Spinal cord (tissue), 10 donors: ENCODE measurements around the gene BARHL1. TPM values are rescaled to one million over a fixed set of nuclear protein-coding genes. Genes with fewer than 3 reads are reported as not detected.
"Not testable (repeated sequence)": the region's sequence is repeated elsewhere in the genome, so short reads cannot be mapped to it uniquely, and the experiment has no call there.

Experiments
- DNase-seq, 6 donors: peaks; one replicate each; pipeline versions ENCODE4 v3.0.0 to v3.0.0-alpha.2; 2013 to 2015; ENCODE audit warnings: low spot score in 6 of 6, low read depth in 4 of 6
- H3K27ac ChIP-seq: one replicate; pipeline ENCODE4 v1.5.1; 2013; ENCODE audit warnings: low read depth, low read length, control low read depth
- H3K27me3 ChIP-seq: one replicate; pipeline ENCODE4 v1.6.1; 2013; ENCODE audit warnings: low read length; ENCODE audit not compliant: control insufficient read depth, insufficient read depth
- H3K36me3 ChIP-seq: one replicate; pipeline ENCODE4 v1.6.1; 2013; ENCODE audit warnings: low read length; ENCODE audit not compliant: control insufficient read depth, insufficient read depth
- H3K4me1 ChIP-seq: one replicate; pipeline ENCODE4 v1.6.1; 2013; ENCODE audit warnings: low read length; ENCODE audit not compliant: control insufficient read depth, insufficient read depth
- H3K4me3 ChIP-seq: one replicate; pipeline ENCODE4 v1.5.1; 2013; ENCODE audit warnings: low read depth, low read length, control low read depth
- H3K9me3 ChIP-seq: one replicate; pipeline ENCODE4 v1.6.1; 2013; ENCODE audit warnings: low read length; ENCODE audit not compliant: control insufficient read depth, insufficient read depth
- WGBS: methylation state at CpG from one replicate; pipeline ENCODE4 v1.1.5; 2013; ENCODE audit warnings: missing lambda C conversion rate; ENCODE audit not compliant: insufficient coverage; 5-methylcytosine and 5-hydroxymethylcytosine counted together
- polyA plus RNA-seq, 2 donors: library from polyadenylated mRNA; unstranded; fragments of 120-200 nt; gene quantifications; one replicate each; pipeline ENCODE4 v1.2.1, GENCODE V29; 2013; ENCODE audit not compliant: insufficient read length in 2 of 2
- total RNA-seq, 2 donors: library from RNA; depleted of rRNA in 1 of 2; stranded (reverse); fragments of 120-200 nt in 1 of 2; fragments of >200 nt in 1 of 2; gene quantifications; one replicate each; pipeline versions ENCODE4 v1.2.3 to v1.2.4, GENCODE V29; 2013 to 2014
- donor health status: healthy.

BARHL1 gene
- total and polyA plus RNA-seq, 4 donors: 2.0 to 3.3 (median 3.2) TPM; not detected in 1

- WGBS: 100% methylated on average over 2 of the region's 2 CpGs
- Histone ChIP-seq H3K36me3 (no peaks in the 10 kb centered on the region), H3K4me1 (peaks cover 5% of the 10 kb centered on the region), H3K27ac (no peak overlapping the region), H3K9me3 (no peaks in the 10 kb centered on the region), H3K27me3 (peaks cover 4% of the 10 kb centered on the region), H3K4me3 (no peak overlapping the region)
- no peak for DNase-seq
Measured at GRCh38 chr9:132554755-132555154, 27.7 kb upstream of the BARHL1 start.

GRCh38 chr9:132555528-132555927 is 26.9 kb upstream of the BARHL1 start:
- no peak overlapping the region for H3K27ac ChIP-seq
- H3K4me1 ChIP-seq: peaks cover 5% of the 10 kb centered on the region

GRCh38 chr9:132556235-132556634 is 26.2 kb upstream of the BARHL1 start:
- Histone ChIP-seq H3K4me3 (no peak overlapping the region), H3K27me3 (peaks cover 4% of the 10 kb centered on the region), H3K27ac (no peak overlapping the region), H3K9me3 (no peaks in the 10 kb centered on the region), H3K36me3 (no peaks in the 10 kb centered on the region), H3K4me1 (peaks cover 5% of the 10 kb centered on the region)
- WGBS: 45% methylated on average over 2 of the region's 6 CpGs
- DNase-seq: no peak

More at GRCh38 chr9:132555528-132555927, 26.9 kb upstream of the BARHL1 start:
- Histone ChIP-seq H3K27me3 (peaks cover 4% of the 10 kb centered on the region), H3K4me3 (no peak overlapping the region), H3K36me3 (no peaks in the 10 kb centered on the region), H3K9me3 (no peaks in the 10 kb centered on the region)
- no CpG with 5 or more reads among the region's 8 CpGs for WGBS
- no peak for DNase-seq

- no peaks in the 10 kb centered on the region for H3K9me3 ChIP-seq
- H3K27me3 ChIP-seq: peaks cover 9% of the 10 kb centered on the region
- no peak overlapping the region for H3K27ac ChIP-seq
- no peaks in the 10 kb centered on the region for H3K36me3 ChIP-seq
- H3K4me1 ChIP-seq: peaks cover 10% of the 10 kb centered on the region
- WGBS: 28% methylated on average over 21 of the region's 26 CpGs
- H3K4me3 ChIP-seq: no peak overlapping the region
- peak in 2 of 6 donors; percentile 51 to 59 for DNase-seq
Measured at GRCh38 chr9:132556714-132557113, 25.7 kb upstream of the BARHL1 start.

- Histone ChIP-seq H3K27me3 (peaks cover 10% of the 10 kb centered on the region), H3K9me3 (no peaks in the 10 kb centered on the region), H3K4me3 (no peak overlapping the region), H3K36me3 (no peaks in the 10 kb centered on the region), H3K27ac (no peak overlapping the region), H3K4me1 (peaks cover 13% of the 10 kb centered on the region)
- no peak for DNase-seq
- WGBS: 75% methylated on average over 14 of the region's 15 CpGs
Measured at GRCh38 chr9:132557159-132557558, 25.2 kb upstream of the BARHL1 start.

GRCh38 chr9:132559711-132560110 is 22.7 kb upstream of the BARHL1 start:
- Histone ChIP-seq H3K27ac (no peak overlapping the region), H3K4me3 (no peak overlapping the region), H3K4me1 (peaks cover 13% of the 10 kb centered on the region), H3K36me3 (no peaks in the 10 kb centered on the region), H3K9me3 (no peaks in the 10 kb centered on the region), H3K27me3 (peaks cover 10% of the 10 kb centered on the region)
- no peak for DNase-seq
- WGBS: no CpG with 5 or more reads among the region's 2 CpGs

- H3K27me3 ChIP-seq: peaks cover 8% of the 10 kb centered on the region
- WGBS: 37% methylated on average over 12 of the region's 14 CpGs
- H3K27ac ChIP-seq: no peak overlapping the region
- no peaks in the 10 kb centered on the region for H3K9me3 ChIP-seq
- no peaks in the 10 kb centered on the region for H3K36me3 ChIP-seq
- DNase-seq: peak in 1 of 6 donors; percentile 17
- H3K4me3 ChIP-seq: no peak overlapping the region
- peaks cover 13% of the 10 kb centered on the region for H3K4me1 ChIP-seq
Measured at GRCh38 chr9:132560616-132561202, 21.7 kb upstream of the BARHL1 start.

- peaks cover 8% of the 10 kb centered on the region for H3K4me1 ChIP-seq
- H3K36me3 ChIP-seq: no peaks in the 10 kb centered on the region
- H3K4me3 ChIP-seq: no peak overlapping the region
- H3K27ac ChIP-seq: no peak overlapping the region
- H3K9me3 ChIP-seq: no peaks in the 10 kb centered on the region
- no peak for DNase-seq
- H3K27me3 ChIP-seq: peaks cover 8% of the 10 kb centered on the region
- WGBS: 38% methylated on average over 1 of the region's 4 CpGs
Measured at GRCh38 chr9:132562306-132562573, 20.2 kb upstream of the BARHL1 start.

- no peaks in the 10 kb centered on the region for H3K36me3 ChIP-seq
- WGBS: 40% methylated on average over 5 of the region's 6 CpGs
- H3K9me3 ChIP-seq: no peaks in the 10 kb centered on the region
- peaks cover 10% of the 10 kb centered on the region for H3K27me3 ChIP-seq
- peaks cover 8% of the 10 kb centered on the region for H3K4me1 ChIP-seq
- DNase-seq: peak in 1 of 6 donors; percentile 83
- no peak overlapping the region for H3K27ac ChIP-seq
- no peak overlapping the region for H3K4me3 ChIP-seq
Measured at GRCh38 chr9:132564526-132564925, 17.9 kb upstream of the BARHL1 start.

GRCh38 chr9:132568787-132569186 is 13.6 kb upstream of the BARHL1 start:
- 100% methylated on average over 1 of the region's 2 CpGs for WGBS
- not testable (repeated sequence) for DNase-seq, H3K4me1 ChIP-seq, H3K36me3 ChIP-seq, H3K9me3 ChIP-seq, H3K27ac ChIP-seq, H3K4me3 ChIP-seq, H3K27me3 ChIP-seq
